NCI-H226 (cell line): ENCODE results near the gene UMAD1.
A peak's percentile ranks its signal among the peaks of the same experiment; 100 is the strongest.

Experiments used
- DNase-seq: peaks from one replicate; pipeline ENCODE4 v3.0.0-alpha.2; 2015

UMAD1 gene

GRCh38 chr7:7850150-7850549 is 209.6 kb downstream of the UMAD1 start:
- DNase-seq: no peak

- DNase-seq: peak; percentile 98
Measured at GRCh38 chr7:7851381-7851780, 210.8 kb downstream of the UMAD1 start.

- peak; percentile 33 for DNase-seq
Measured at GRCh38 chr7:7851991-7852390, 211.4 kb downstream of the UMAD1 start.

DNA sequence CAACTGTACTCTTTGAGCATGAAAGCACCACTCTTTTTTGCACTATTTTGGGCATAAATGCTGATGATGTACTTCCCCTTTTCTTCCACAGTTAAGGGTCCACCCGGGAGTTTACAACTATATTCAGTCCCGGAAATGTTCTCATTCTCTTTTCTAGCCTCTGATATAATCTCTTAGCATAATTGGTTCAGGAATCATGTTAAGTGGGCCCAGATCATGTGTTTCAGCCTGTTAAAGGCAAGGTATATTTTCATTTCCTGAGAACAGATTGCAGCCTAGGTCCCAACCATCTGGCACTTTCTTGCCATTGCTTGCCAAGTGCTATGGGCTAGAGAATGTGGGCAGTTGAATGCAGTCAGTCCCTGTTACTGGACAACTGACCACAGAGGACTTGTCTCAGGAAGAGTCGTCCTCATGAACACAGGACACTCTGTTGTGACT is 216.6 kb downstream of the UMAD1 start:
- DNase-seq: no peak

- no peak for DNase-seq
Measured at GRCh38 chr7:7858559-7858958, 218.0 kb downstream of the UMAD1 start.

DNA sequence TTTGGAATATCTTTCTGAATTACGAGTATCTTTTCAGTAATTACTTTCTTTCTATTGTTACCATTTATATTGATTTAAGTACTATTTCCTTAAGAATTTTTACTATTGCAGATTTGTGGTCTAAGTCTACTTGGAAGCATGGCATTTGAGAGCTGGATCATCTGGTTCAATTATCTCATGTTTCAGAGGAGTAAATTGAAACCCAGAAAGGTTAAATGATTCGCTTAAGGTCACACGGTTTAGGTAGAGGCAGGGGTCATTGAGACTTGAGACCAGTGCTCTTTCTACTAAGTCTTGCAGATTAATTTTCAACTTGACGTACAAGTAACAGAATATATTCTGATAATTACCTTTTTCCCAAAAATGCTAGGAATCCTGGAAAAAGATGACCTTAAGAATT is 218.9 kb downstream of the UMAD1 start:
- DNase-seq: no peak

- DNase-seq: peak; percentile 62
Measured at GRCh38 chr7:7861211-7861633, 220.7 kb downstream of the UMAD1 start.

DNA sequence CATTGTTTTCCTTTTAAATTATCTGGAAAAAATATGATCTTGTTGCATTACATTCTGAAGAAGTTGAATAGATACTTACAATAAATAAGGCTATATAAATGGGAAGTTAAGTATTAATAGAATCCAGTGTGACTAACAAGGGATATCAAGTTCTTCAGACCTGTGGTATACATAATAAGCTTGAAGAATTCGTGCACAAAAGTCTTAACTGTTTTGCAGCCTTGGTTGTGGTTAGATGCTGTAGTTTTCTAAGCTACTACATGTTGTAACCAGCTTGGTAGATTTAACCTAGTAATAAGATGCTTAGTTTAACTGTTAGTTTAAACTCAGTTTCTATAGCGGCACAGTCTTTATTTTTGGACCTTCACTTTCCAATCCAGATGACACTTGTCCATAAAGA is 221.8 kb downstream of the UMAD1 start:
- DNase-seq: no peak

DNA sequence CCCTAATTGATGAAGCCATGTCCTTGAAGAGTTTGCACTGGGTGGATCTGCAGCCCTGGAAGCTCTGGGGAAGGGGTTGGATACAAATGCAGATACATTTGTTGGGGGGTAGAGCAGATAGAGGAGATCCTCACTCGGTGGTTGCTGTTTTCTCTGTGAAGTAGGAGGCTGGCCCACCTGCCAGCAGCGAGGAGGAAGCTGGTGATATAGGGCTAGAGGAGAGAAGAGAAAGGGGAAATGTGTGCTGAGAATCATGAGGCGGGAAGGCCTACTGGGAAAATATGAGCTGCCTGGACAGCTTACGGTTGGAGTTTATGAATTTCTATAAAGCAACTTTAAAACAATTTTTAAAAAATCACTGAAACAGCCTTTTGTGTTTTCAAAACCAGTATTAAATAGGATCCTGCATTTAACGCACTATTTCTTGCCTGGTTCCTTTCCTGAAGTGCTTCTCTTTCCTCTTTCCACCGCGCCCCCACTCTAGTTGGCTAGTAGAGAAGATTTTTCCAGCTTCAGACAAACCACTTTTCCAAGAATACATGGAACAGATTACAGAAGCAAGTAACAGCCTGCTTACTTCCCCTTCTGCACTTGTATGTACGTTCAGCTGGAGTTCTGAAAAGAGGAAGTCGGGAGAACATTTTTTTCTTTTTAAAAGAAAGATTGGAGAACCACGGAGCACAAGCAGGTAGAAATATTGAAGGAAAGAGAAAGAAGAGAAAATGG is 227.5 kb downstream of the UMAD1 start:
- DNase-seq: no peak

DNA sequence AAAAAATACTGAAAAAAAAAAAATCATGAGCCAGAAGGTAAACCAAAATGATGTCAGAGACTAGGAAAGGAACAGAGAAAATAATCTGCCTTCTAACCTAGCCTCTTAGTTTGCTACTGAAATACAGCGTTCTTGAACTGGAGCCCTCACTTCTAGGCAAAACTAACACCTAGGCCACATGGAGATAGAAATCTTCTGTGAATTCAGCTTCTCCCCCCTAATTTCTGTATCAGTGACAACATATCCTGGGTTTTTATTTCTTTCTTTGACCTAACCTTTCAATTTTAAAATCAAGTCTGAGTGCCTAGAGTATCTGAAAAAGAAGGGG is 228.0 kb downstream of the UMAD1 start:
- DNase-seq: no peak

DNA sequence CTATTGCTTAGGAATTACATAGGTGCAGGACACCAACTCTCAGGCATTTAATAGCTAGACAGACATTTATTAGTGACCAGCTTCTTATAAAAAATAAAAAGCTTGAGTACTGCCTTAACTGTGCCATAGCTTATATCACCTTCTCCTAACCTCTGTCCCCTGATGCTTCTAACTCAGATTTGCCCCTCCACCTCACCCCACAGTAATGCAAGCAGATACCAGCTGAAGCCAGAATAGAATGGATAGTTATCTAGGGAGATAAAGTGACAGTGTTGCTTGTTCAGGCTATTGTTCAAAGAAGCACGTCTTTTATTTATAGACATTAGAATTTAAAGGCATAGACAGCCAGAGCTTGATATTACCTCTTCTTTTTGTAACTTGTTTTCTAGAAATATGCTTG is 228.5 kb downstream of the UMAD1 start:
- DNase-seq: no peak

- no peak for DNase-seq
Measured at GRCh38 chr7:7869651-7870050, 229.1 kb downstream of the UMAD1 start.

DNA sequence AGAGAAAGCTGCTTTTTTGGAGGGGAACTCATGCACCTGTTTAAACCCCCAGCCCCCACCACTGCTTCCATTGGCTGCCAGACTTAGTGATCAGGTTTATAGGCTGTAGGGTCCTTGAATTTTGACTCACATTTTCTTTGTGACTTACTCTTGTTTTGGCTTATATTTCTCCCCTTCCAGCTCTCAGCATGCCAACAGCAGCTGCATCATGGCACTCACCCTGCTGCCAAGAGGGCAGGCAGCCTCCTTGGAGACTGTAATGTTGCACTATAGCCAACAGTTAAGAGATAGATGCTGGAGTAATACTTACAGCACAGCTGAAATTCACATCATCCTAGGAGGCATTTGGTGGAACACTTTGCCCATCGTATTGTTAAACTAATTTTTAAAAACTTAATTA is 230.0 kb downstream of the UMAD1 start:
- no peak for DNase-seq

- DNase-seq: no peak
Measured at GRCh38 chr7:7876419-7876818, 235.9 kb downstream of the UMAD1 start.

GRCh38 chr7:7881581-7881980 is 241.0 kb downstream of the UMAD1 start:
- no peak for DNase-seq

GRCh38 chr7:7882888-7883287 is 242.3 kb downstream of the UMAD1 start:
- no peak for DNase-seq

- no peak for DNase-seq
Measured at GRCh38 chr7:7883394-7883793, 242.8 kb downstream of the UMAD1 start.

GRCh38 chr7:7884855-7885254 is 244.3 kb downstream of the UMAD1 start:
- DNase-seq: peak; percentile 28

GRCh38 chr7:7889791-7890568 is 249.4 kb downstream of the UMAD1 start:
- DNase-seq: peak; percentile 8

- no peak for DNase-seq
Measured at GRCh38 chr7:7895004-7895650, 254.6 kb downstream of the UMAD1 start.

DNA sequence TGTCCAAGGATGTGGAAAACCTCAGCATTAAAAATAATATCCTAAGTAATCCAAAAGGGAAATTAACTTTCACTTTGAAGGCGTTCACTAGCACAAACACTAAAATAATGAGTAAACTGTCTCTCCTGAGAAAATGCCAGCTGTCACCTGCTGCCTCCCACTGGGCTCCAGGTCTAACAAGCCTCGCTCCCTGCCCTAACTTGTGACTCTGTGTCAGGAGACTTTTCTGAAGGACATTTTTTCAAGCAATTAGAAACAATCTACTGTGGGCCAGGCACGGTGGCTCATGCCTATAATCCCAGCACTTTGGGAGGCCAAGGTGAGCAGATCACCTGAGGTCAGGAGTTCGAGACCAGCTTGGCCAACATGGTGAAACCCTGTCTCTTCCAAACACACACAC is 255.2 kb downstream of the UMAD1 start:
- no peak for DNase-seq

GRCh38 chr7:7897509-7897908 is 257.0 kb downstream of the UMAD1 start:
- DNase-seq: no peak

- DNase-seq: no peak
Measured at GRCh38 chr7:7897949-7898515, 257.5 kb downstream of the UMAD1 start.

- no peak for DNase-seq
Measured at GRCh38 chr7:7902845-7903244, 262.3 kb downstream of the UMAD1 start.
